Astrocyte (in vitro differentiated cells and primary cell): ENCODE data around the gene RAF1.

Source experiments
- EZH2 ChIP-seq: IDR thresholded peaks from 2 replicates; pipeline ENCODE4 v1.6.1; 2012; ENCODE audit warnings: mild to moderate bottlenecking, low read length, inconsistent platforms; ENCODE audit not compliant: insufficient read depth
- TF ChIP-seq, protein P1 (sequence below): IDR thresholded peaks from 2 replicates; pipeline ENCODE4 v1.5.1; 2011; ENCODE audit warnings: low read depth, mild to moderate bottlenecking, inconsistent platforms, low read length, moderate library complexity; ENCODE audit not compliant: insufficient read depth

DNA sequence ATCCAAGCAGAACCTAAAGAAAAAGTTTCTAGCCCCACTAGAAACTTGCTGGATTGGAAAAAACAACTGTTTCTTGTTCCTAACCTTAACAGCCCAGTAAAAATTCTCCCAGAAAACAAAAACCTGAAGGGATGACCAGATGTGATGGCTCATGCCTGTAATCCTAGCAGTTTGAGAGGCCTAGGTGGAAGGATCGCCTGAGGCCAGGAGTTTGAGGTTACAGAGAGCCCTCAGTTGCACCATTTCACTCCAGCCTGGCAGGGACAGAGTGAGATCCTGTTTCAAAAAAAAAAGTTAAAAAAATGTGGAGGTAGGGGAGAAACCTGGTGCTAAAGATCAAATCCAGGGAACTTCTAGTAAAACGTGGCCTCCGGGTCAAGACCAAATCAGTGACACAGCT, 38.6 kb upstream of the RAF1 start:
- TF ChIP-seq, protein P1, sequence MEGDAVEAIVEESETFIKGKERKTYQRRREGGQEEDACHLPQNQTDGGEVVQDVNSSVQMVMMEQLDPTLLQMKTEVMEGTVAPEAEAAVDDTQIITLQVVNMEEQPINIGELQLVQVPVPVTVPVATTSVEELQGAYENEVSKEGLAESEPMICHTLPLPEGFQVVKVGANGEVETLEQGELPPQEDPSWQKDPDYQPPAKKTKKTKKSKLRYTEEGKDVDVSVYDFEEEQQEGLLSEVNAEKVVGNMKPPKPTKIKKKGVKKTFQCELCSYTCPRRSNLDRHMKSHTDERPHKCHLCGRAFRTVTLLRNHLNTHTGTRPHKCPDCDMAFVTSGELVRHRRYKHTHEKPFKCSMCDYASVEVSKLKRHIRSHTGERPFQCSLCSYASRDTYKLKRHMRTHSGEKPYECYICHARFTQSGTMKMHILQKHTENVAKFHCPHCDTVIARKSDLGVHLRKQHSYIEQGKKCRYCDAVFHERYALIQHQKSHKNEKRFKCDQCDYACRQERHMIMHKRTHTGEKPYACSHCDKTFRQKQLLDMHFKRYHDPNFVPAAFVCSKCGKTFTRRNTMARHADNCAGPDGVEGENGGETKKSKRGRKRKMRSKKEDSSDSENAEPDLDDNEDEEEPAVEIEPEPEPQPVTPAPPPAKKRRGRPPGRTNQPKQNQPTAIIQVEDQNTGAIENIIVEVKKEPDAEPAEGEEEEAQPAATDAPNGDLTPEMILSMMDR, result no peak
- no peak for TF ChIP-seq EZH2
